ENCODE data around the gene BAZ1B. TPM values are rescaled to one million over a fixed set of nuclear protein-coding genes. Genes with fewer than 3 reads are reported as not detected.

The BAZ1B gene
- total and polyA plus RNA-seq, 9 of the 15 experiments (the other 6 are each of a cell fraction or from before 2014, with no cell fraction given) = 15.0 to 134 (median 79.5) TPM

GRCh38 chr7:73556208-73557107, 34.4 kb upstream of the BAZ1B start (continued):
- TF ChIP-seq PRDM10 (IDR thresholded peaks at IDR 0.05; ENCODE audit: partially characterized antibody) = peak; percentile 87
- TF ChIP-seq L3MBTL2 (IDR thresholded peaks at IDR 0.05) = no peak
- no peak for TF ChIP-seq SRSF1 (IDR thresholded peaks at IDR 0.05; ENCODE audit: low read depth, low read length)
- peak; percentile 50; the same call in 1 of the 2 replicates for TF ChIP-seq GABPB1 (CRISPR knock-in tag; IDR thresholded peaks at IDR 0.05)
- peak; percentile 78 for TF ChIP-seq HBP1 (CRISPR knock-in tag; IDR thresholded peaks at IDR 0.05)
- TF ChIP-seq NR2F6 (CRISPR knock-in tag; IDR thresholded peaks at IDR 0.05) = no peak
- no peak for TF ChIP-seq ZBTB7A (IDR thresholded peaks at IDR 0.05; ENCODE audit: borderline replicate concordance, control insufficient read depth, low read depth, low read length)
- TF ChIP-seq NKRF (IDR thresholded peaks at IDR 0.05; ENCODE audit: borderline replicate concordance) = peak; percentile 84
- TF ChIP-seq HDAC1 (IDR thresholded peaks at IDR 0.05) = peak in 1 of 2 experiments; percentile 74; a peak in 2 of 4 replicates
- peak; percentile 60 for TF ChIP-seq RBM25 (IDR thresholded peaks at IDR 0.05; ENCODE audit: low read depth, low read length, severe bottlenecking)
- no peak; the same call in 1 of the 2 replicates for TF ChIP-seq ZBTB17 (CRISPR knock-in tag; IDR thresholded peaks at IDR 0.05)
- no peak for TF ChIP-seq RBM14 (IDR thresholded peaks at IDR 0.05; ENCODE audit: borderline replicate concordance, insufficient read depth, low read depth, low read length)
- no peak for TF ChIP-seq SNIP1 (IDR thresholded peaks at IDR 0.05; ENCODE audit: low read depth)
- TF ChIP-seq ZSCAN29 (IDR thresholded peaks at IDR 0.05) = no peak
- TF ChIP-seq RAD21 (CRISPR knock-in tag; conservative IDR thresholded peaks at IDR 0.05 in 1 of 2, IDR thresholded peaks at IDR 0.05 in 1 of 2) = peak in 1 of 2 experiments; percentile 24; a peak in 1 of 4 replicates
- no peak for TF ChIP-seq MCM7 (IDR thresholded peaks at IDR 0.05)
- no peak for TF ChIP-seq HMG20B (CRISPR knock-in tag; IDR thresholded peaks at IDR 0.05)
- TF ChIP-seq NRF1 (conservative IDR thresholded peaks at IDR 0.05 in 1 of 2, IDR thresholded peaks at IDR 0.05 in 1 of 2) = peak; percentile 7 to 63; a peak in 3 of 4 replicates
